K562 (cell line): Measurements from ENCODE around the gene HERC3.

Source experiments
- BCL6 ChIP-seq: fragments of 250-450 bp; sonication (Bioruptor Pico); IDR thresholded peaks from 2 replicates; pipeline ENCODE4 v1.4.0; 2020
- CHD4 ChIP-seq: fragments of 200-600 bp; sonication (generic); IDR thresholded peaks from 3 replicates; pipeline ENCODE4 v1.6.1; 2012; ENCODE audit warnings: low read depth, mild to moderate bottlenecking, mixed read lengths, low read length, inconsistent platforms; ENCODE audit not compliant: insufficient read depth, insufficient replicate concordance, poor library complexity, severe bottlenecking
- EZH2 ChIP-seq: IDR thresholded peaks from 2 replicates; pipeline ENCODE4 v1.6.1; 2012; ENCODE audit warnings: low read depth, mild to moderate bottlenecking, inconsistent platforms, low read length, borderline replicate concordance
- FOXK2 ChIP-seq, 2 experiments: fragments of 450-650 bp; IDR thresholded peaks in 1 of 2; conservative IDR thresholded peaks in 1 of 2; 2 replicates each; pipeline ENCODE4 v1.6.1; 2016; ENCODE audit warnings: low read depth in 2 of 2, mild to moderate bottlenecking in 1 of 2
- GATAD2A ChIP-seq: fragments of 450-650 bp; IDR thresholded peaks from 2 replicates; pipeline ENCODE4 v1.6.1; 2017
- JUN ChIP-seq, 2 experiments: sonication (generic) in 1 of 2; formaldehyde crosslinking in 1 of 2; IDR thresholded peaks; 2 replicates each; pipeline versions ENCODE4 v1.6.1 to v1.8.0; 2012 to 2022; ENCODE audit warnings: borderline replicate concordance in 2 of 2, mild to moderate bottlenecking in 2 of 2, improper control_type of control experiment in 1 of 2, low read depth in 1 of 2, low read length in 1 of 2, missing genetic modification reagents in 1 of 2
- POLR2AphosphoS2 ChIP-seq: IDR thresholded peaks from 2 replicates; pipeline ENCODE4 v1.6.1; 2012; ENCODE audit warnings: low read length, improper control_type of control experiment
- SETDB1 ChIP-seq: IDR thresholded peaks from one replicate; pipeline ENCODE4 v1.6.1; 2012; ENCODE audit warnings: low read length, control low read depth, inconsistent platforms
- ZNF124 ChIP-seq: sonication (generic); formaldehyde crosslinking; IDR thresholded peaks from 2 replicates; pipeline ENCODE4 v1.8.1; 2022; ENCODE audit warnings: missing genetic modification reagents
- ZNF589 ChIP-seq: fragments of 200-800 bp; sonication (Bioruptor generic); IDR thresholded peaks from 2 replicates; pipeline ENCODE4 v1.6.1; 2016; ENCODE audit warnings: low read depth, missing genetic modification characterization, missing compliant biosample characterization
- TF ChIP-seq, protein P1 (sequence below): fragments of 250-450 bp; sonication (Bioruptor Pico); IDR thresholded peaks from 2 replicates; pipeline ENCODE4 v1.8.0; 2022; ENCODE audit warnings: inconsistent platforms
- TF ChIP-seq, protein P2 (sequence below), 3 experiments: IDR thresholded peaks in 2 of 3; conservative IDR thresholded peaks in 1 of 3; 2 replicates each; pipeline ENCODE4 v1.5.1; 2011 to 2012; ENCODE audit warnings: low read length in 3 of 3, mild to moderate bottlenecking in 3 of 3, control low read depth in 2 of 3, improper control_type of control experiment in 1 of 3, inconsistent platforms in 1 of 3, low read depth in 1 of 3, mixed read lengths in 1 of 3, moderate library complexity in 1 of 3; ENCODE audit not compliant: insufficient read depth in 2 of 3
- TF ChIP-seq, protein P3 (sequence below): fragments of 450-650 bp; IDR thresholded peaks from 2 replicates; pipeline ENCODE4 v1.6.1; 2016; ENCODE audit warnings: antibody characterized with exemption
- TF ChIP-seq, protein P4 (sequence below): sonication (generic); formaldehyde crosslinking; IDR thresholded peaks from 2 replicates; pipeline ENCODE4 v1.8.1; 2023; ENCODE audit warnings: mild to moderate bottlenecking, missing genetic modification reagents

DNA sequence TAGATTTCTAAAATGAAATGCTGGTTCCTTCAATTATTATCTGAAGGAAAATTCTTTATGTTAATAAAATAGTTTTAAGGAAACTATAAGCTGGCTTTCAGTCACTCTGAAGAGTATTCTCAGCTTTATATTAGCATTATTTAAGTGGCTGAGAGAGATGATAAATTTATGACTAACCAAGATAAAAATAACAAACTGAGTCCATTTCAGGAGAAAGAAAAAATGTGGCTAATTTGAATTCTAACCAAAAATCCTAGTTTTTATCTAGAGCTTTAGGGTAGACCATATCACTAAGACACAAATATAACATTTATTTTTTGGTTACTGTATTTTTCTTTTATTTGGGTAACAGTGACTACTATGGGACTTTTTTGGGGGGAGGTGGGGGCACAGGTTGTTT lies 164.8 kb downstream of the HERC3 start:
- TF ChIP-seq EZH2 = no peak
- TF ChIP-seq FOXK2 (conservative IDR thresholded peaks at IDR 0.05 in 1 of 2, IDR thresholded peaks at IDR 0.05 in 1 of 2; ENCODE audit: low read depth in 2 of 2) = no peak
- no peak for TF ChIP-seq POLR2AphosphoS2
- TF ChIP-seq SETDB1 = no peak
- TF ChIP-seq JUN (IDR thresholded peaks at IDR 0.05; ENCODE audit: borderline replicate concordance, low read depth, low read length) = no peak
- TF ChIP-seq JUN (CRISPR knock-in tag; IDR thresholded peaks at IDR 0.05; ENCODE audit: borderline replicate concordance) = no peak
- TF ChIP-seq, protein P1, sequence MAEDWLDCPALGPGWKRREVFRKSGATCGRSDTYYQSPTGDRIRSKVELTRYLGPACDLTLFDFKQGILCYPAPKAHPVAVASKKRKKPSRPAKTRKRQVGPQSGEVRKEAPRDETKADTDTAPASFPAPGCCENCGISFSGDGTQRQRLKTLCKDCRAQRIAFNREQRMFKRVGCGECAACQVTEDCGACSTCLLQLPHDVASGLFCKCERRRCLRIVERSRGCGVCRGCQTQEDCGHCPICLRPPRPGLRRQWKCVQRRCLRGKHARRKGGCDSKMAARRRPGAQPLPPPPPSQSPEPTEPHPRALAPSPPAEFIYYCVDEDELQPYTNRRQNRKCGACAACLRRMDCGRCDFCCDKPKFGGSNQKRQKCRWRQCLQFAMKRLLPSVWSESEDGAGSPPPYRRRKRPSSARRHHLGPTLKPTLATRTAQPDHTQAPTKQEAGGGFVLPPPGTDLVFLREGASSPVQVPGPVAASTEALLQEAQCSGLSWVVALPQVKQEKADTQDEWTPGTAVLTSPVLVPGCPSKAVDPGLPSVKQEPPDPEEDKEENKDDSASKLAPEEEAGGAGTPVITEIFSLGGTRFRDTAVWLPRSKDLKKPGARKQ (CRISPR knock-in tag) = no peak
- TF ChIP-seq CHD4 = no peak
- no peak for TF ChIP-seq ZNF124 (CRISPR knock-in tag)
- TF ChIP-seq, protein P2, sequence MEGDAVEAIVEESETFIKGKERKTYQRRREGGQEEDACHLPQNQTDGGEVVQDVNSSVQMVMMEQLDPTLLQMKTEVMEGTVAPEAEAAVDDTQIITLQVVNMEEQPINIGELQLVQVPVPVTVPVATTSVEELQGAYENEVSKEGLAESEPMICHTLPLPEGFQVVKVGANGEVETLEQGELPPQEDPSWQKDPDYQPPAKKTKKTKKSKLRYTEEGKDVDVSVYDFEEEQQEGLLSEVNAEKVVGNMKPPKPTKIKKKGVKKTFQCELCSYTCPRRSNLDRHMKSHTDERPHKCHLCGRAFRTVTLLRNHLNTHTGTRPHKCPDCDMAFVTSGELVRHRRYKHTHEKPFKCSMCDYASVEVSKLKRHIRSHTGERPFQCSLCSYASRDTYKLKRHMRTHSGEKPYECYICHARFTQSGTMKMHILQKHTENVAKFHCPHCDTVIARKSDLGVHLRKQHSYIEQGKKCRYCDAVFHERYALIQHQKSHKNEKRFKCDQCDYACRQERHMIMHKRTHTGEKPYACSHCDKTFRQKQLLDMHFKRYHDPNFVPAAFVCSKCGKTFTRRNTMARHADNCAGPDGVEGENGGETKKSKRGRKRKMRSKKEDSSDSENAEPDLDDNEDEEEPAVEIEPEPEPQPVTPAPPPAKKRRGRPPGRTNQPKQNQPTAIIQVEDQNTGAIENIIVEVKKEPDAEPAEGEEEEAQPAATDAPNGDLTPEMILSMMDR (IDR thresholded peaks at IDR 0.05 in 2 of 3, conservative IDR thresholded peaks at IDR 0.05 in 1 of 3; ENCODE audit: insufficient read depth in 2 of 3, low read depth in 1 of 3, low read length in 3 of 3) = no peak
- TF ChIP-seq, protein P3, sequence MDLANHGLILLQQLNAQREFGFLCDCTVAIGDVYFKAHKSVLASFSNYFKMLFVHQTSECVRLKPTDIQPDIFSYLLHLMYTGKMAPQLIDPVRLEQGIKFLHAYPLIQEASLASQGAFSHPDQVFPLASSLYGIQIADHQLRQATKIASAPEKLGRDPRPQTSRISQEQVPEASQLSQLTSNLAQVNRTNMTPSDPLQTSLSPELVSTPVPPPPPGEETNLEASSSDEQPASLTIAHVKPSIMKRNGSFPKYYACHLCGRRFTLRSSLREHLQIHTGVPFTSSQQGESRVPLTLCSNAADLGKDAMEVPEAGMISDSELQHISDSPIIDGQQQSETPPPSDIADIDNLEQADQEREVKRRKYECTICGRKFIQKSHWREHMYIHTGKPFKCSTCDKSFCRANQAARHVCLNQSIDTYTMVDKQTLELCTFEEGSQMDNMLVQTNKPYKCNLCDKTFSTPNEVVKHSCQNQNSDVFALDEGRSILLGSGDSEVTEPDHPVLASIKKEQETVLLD = no peak
- no peak for TF ChIP-seq GATAD2A
- TF ChIP-seq BCL6 (CRISPR knock-in tag) = no peak
- no peak for TF ChIP-seq ZNF589 (CRISPR knock-in tag)
- TF ChIP-seq, protein P4, sequence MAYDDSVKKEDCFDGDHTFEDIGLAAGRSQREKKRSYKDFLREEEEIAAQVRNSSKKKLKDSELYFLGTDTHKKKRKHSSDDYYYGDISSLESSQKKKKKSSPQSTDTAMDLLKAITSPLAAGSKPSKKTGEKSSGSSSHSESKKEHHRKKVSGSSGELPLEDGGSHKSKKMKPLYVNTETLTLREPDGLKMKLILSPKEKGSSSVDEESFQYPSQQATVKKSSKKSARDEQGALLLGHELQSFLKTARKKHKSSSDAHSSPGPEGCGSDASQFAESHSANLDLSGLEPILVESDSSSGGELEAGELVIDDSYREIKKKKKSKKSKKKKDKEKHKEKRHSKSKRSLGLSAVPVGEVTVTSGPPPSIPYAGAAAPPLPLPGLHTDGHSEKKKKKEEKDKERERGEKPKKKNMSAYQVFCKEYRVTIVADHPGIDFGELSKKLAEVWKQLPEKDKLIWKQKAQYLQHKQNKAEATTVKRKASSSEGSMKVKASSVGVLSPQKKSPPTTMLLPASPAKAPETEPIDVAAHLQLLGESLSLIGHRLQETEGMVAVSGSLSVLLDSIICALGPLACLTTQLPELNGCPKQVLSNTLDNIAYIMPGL (CRISPR knock-in tag) = no peak
